ENCODE measurements around the gene C1orf115.
"Not testable (repeated sequence)": the region's sequence is repeated elsewhere in the genome, so short reads cannot be mapped to it uniquely, and the experiment has no call there.

C1orf115 gene

DNA sequence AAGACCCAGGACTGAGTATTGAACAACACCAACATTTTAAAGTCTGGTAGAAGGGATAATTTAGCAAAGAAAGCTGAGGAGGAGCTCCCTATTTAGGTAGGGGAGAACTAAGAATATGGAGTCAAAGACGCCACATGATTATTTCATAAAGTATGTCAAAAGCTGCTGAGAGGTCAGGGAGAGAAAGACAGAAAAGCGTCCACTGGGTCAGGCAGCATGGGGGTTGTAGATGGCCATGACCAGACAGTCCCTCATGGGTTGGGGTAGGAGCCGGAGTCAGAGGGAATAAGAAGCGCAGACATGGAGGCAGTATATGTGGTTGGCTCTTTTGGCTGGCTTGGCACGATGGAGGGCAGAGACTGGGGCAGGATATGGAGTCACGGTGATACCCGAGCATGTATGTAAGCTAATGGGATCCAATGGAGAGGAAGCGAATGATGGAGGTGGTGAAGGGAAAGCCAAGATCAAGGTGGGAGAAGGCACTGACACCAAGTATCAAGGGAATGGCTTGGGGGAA lies 4.8 kb downstream of the C1orf115 start:
- DNase-seq (ENCODE audit: low read depth): no peak

DNA sequence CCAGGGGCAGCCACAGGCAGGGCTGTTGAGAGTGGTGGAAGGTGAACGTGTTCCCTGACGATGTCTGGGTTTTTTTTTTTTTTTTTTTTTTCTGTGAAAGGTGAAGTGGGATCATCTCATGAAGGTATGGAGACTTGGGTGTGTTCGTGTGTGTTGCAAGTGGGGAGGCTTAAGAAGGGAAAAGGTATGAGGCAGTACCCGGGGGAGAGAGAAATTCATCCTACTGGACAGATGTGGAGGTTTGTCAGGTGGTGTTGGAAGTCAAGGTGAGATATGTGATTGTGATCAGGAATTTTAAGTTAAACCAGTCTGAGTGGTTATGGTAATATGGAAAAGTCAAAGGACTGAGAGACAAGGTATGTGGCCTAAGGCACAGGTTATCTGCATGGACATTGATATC lies 5.3 kb downstream of the C1orf115 start:
- no peak for DNase-seq (ENCODE audit: low read depth)

DNA sequence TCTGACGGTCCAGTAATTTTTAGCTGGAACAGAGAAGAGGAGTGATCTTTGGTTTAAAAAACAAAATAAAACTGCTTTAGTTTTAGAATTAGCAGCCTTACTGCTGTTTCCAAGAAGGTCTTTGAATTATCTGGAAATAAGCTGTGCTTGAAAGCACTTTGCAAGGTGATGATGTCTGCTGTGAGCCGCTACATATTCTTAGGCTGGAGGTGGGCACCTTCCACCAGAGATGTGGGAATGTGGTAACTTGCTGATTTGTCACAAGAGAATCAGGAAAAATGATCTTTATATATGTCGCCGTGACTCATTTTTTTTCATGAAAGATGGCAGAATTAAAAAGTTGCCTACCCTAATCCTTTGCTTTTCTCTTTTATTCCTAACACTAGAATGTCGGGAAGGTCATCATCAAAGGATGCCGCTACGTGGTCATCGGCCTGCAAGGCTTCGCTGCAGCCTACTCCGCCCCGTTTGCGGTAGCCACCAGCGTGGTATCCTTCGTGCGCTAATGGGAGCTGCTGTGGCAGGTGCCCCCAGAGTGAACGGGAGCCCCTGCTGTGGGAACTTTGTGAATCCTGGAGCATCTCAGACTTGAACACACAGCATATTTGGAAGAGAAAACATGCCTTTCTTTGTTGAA lies 6.2 kb downstream of the C1orf115 start:
- no peak for DNase-seq (ENCODE audit: low read depth)

DNA sequence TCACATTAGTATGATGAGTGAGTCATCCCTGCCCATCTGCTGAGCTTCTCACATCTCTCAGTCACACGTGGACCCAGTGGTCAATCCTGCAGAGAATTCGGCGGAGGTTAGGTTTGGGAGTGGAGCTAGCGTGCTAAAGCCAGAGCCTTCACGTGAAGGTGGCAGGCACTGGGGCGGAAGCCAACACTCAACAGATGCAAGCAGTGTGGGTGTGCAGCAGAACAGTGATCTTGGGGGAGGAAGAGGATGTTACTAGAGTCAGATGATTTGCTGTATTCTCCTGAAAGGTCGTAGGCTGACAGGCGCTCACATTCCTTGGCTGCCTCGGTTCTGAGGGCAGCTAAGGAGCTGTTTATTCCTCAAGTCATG lies 6.7 kb downstream of the C1orf115 start:
- DNase-seq (ENCODE audit: low read depth): no peak

DNA sequence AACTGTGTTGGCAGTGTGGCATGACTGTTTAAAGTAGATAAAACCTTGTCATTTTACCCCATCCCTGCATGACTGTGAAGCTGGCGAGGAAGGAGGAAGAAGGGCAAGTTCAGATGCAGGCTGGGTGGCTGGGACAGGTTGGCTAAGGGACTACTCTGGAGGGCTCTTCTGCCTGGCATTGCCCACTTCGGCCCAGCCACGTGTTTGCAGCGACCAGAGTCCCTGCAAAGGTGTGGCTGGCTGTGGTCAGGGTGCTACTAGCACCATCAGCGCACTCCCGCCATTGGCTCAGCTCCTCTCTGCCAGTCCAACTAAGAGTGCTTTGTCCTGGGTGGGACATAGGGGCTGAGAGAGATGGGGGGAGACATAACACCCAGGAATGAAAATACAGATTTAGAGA lies 7.2 kb downstream of the C1orf115 start:
- no peak for DNase-seq (ENCODE audit: low read depth)

DNA sequence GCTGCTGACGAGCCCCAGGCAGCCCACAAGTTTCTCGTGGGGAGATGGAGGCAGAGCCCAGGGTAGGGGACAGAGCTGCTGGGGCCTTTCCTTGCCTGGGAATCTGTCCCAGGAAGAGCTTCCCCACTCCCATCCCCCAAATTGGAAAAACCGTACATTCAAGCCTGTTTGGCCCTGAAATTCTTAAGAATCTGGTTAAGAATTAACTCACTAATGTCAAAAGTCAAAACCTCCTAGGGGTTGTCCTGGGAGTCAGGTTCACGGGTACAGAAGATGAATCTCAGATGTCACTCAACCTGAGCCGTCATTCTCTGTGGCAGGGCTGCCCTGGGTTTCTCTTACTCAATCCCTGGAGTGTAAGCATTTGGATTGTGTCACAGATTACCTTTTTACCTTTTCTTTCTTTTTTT lies 8.4 kb downstream of the C1orf115 start:
- no peak for DNase-seq (ENCODE audit: low read depth)

DNA sequence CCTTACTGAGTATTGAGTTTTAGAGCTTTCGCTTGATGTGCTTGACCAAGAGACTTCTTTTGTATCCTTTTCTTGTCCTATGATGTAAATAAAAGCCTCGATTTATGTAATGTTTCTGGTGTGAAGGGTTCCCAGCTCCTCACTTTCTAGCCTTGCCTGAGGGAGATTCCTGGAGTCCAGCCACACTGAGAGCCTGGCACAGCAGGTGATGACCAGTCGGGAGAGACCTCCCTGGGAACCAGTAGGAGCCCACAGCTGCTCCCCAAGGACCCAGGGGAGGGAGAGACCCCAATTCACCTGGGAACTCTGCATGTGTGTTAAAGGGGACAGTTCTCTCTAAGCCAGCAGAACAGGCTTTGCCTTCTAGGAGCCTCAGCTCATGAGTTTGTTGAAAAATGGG lies 8.9 kb downstream of the C1orf115 start:
- no peak for DNase-seq (ENCODE audit: low read depth)

DNA sequence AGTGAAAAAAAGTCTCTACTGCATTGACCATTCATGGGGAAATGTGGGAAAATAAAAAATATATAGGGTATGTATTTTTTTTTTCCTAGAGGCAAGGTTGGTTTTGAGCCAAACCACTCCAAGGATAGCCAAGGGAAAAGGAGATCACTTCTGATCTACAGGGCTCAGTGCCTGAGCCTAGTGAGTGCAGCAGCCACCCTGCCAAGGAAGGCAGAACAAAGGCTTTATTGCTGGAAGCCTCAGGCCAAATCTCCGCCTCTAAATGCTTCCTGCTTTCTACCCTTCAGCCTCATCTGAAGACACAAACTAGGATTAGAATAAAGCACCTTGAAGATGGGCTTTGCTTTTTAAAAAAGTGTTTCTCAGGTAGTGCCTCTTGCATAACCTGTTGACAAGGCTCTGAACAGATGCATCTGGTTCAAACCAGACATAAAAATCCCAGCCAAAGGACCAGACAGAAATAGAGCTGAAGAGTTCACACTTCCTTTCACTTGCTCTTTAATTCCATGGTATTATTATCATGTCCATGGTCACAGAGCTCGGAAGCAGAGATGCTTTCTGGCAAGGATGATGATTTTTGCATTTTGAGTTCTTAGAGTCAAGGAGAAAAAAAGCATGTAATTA lies 10.5 kb downstream of the C1orf115 start:
- no peak for DNase-seq (ENCODE audit: low read depth)

DNA sequence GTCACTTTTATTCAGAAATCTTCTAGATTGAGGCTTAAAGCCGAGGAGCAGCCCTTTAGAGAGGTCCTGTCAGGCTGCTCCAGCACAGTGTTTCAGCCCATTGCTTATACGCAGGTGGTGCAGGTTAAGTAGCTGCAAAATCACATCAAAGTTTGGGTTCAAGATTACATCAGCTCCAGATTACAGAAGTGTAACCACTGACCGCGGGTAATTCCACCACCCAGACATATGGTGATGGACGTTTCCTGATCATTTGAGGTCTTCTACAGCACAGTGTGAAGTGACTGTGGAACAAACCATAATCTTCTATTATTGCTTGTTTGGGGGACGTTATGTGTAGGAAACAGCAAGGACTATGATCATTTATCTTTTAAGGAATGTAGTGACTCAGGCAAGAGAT lies 11.8 kb downstream of the C1orf115 start:
- DNase-seq (ENCODE audit: low read depth): no peak

DNA sequence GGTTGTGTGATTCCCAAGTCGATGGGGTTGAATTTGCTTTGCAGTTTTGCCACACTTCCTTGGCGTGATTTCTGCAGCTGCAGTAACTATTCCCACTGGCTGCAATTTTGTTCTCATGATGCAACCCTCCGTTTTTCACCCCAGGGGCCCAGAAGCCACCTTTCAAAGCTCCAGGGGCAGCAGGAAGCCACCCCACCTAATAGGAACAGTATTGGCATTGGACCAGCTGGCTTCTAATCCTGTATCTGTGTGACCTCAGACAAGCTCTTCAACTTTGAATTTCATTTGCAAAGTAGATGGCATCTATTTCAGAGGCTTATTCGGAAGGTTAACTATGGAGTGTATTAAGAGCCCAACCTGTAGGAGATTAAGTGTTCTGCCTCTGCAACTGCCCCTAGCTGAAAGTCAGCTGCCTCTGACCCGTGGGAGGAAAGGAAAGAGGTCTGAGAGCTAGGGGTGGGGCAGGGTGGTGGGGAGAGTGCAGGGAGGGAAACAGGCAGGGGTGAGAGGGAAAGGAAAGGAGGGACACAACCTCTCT lies 12.6 kb downstream of the C1orf115 start:
- DNase-seq (ENCODE audit: low read depth): no peak

DNA sequence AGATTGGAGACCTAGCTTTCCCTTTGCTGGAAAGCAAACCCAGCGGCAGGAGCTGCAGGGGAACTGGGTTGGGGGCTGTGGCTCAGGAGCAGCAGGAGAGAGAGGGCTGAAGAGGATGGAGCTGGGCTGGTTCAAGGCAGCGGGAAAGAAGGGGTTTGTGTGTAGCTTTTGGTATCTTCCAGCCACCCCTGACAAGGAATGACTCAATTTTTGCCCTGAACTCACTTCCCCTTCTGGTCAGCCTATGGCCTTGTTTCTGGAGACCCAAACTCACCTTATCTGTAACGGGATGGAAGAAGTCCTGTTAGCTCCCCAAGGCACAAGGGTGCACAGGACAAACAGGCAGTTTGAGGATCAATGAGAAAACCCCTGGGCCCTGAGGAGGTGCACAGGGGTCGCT lies 13.1 kb downstream of the C1orf115 start:
- no peak for DNase-seq (ENCODE audit: low read depth)

DNA sequence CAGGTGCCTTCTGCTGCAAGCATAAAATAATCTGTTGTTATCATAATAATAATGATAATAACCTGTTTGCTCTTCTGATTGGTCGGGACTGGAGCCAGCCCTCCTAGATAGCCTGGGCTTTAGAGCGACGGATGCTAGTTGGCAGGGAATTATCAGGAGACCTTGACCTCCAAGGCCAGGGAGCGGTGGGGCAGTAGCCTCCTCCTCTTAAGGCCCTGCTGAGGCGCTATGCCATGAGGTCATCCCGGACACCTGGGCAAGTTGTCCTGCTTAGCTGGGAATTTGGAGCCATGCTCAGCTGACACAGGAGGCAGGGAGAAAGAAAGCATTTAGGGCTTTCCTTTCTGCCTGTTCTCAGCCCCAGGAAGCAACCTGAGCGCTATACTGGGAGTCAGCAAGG lies 15.6 kb downstream of the C1orf115 start:
- DNase-seq (ENCODE audit: low read depth): no peak

DNA sequence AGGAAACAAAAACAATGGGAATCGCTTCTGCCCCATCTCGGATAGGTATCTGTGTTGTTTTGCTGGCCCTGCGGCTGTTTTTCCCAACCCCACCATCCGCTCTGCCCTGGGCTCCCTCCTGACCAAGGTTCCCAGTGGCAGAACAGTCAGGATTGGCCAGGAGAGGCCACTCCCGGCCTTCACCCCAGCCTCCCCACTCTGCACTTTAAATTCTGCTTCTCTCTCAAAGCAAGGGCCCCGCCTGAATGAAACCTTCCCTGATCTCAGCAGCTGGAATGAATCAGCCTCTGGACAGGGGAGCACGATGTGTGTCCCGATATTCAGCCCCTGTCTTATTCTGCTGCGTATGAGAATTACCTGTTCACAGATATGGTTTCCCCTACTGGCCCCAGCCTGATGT lies 16.3 kb downstream of the C1orf115 start:
- DNase-seq (ENCODE audit: low read depth): no peak

DNA sequence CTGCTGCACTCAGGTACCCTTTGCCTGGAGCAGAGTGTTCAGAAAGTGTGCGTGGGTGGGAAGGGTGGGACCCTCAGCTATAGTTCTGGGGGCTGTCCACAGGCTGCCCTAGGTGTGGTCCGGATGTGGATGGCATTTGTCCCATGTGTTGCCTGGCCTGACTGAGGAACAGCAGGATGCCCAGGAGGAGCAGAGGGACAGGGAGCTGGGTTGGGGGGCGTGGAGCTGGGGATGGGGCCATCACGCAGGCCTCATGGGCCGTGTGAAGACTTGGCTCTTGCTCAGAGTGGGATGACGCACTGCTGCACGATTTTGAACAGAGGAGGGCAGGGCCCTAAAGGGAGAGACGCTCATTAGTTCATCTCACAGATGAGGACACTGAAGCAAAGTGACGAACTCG lies 17.0 kb downstream of the C1orf115 start:
- DNase-seq (ENCODE audit: low read depth): no peak

DNA sequence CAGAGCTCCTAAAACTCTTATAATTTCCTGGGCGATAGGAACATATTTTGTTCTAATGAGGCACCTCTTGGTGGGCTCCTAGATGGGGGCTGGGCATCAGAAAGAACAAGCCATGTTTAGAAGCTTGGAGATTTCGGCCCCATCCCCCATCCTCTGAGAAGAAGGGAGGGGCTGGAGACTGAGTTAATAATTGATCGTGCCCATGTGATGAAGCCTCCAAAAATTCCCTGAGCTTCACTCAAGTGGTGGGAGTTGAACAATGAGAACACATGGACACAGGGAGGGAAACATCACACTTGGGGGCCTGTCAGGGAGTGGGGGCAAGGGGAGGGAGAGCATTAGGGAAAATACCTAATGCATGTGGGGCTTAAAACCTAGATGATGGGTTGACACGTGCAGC lies 18.1 kb downstream of the C1orf115 start:
- no peak for DNase-seq (ENCODE audit: low read depth)

DNA sequence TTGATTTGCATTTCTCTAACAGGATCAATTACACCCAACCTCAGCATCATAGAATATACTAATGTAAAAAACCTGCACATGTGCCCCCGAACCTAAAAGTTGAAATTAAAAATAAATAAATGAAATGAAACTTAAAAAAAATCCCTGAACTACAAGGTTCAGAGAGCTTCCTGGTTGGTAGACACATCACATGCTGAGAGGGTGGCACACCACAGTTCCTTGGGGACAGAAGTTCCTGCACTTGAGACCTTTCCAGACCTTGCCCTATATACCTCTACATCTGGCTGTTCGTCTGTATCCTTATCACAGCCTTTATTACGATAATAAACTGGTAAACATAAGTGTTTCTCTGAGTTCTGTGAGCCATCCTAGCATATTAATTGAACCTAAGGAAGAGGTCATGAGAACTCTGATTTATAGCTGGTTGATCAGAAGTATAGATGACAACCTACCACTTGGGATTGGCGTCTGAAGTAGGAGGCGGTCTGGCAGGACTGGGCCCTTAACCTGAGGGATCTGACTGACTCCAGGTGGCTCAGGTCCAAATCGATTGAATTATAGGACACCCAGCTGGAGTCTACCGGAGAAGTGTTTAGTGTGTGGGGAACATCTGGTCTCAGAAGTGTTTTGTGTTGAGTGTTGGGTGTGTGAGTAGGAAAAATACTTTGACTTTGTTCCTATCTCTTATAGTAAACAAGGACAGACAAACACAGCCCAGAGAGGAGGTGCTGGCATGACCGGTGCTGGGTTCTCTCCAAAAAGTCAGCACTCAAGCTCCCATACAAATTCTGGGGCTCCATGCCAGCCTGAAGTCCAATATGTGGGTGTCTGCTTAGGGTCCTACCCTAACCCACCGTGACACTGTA lies 19.0 kb downstream of the C1orf115 start:
- no peak for DNase-seq (ENCODE audit: low read depth)

DNA sequence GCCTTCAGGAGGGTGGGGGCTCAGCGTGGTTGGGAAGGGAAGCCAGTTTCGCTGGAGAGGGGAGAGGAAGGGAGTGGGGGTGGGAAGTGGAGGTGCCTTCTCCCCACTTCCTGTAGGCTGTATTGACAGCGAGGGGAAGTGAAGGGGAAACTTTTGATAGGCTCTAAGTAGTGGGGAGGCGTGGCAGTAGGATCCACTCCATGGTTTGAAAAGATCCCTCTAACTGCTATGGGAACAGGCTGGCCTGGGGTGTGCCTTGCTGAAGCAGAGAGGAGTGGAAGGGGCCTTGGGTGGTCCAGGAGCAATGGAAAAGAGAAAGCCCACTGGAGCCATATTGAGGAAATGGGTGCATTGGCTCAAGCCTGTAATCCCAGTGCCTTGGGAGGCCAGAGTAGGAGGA lies 20.2 kb downstream of the C1orf115 start:
- DNase-seq (ENCODE audit: low read depth): no peak

DNA sequence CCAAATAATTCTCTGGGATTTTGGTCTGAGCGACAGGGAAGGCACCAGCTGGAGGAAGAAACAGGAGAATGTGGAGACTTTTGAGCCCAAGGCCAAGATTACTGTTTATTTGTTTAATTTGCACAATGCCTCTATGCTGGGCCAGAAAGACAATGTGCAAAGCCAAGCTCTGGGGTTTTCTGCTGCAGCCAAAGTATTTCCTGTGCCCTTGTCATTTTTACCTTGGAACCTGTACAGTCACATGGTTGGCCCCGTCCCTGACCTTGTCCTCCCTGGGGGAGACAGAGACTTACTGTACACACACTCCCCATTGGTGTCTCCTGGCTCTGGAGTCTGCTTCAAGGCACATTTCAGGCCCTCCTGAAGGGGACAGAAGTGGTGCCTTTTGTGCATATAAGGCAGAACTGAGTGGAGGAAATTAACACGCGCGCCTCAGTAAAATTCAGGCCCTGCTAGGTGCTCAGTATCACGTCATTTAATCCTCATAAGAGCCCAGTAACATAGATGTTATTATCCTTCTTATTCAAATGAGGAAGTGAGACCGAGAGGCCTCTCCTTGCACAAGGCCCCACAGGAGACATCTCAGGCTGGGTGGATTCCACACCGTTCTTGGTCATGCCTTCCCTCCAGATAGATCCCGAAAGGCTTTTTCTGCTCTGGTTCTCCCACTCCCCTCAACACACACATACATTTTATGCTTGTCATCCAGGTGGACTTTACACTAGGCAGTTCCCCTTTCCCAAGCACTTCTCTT lies 21.1 kb downstream of the C1orf115 start:
- DNase-seq (ENCODE audit: low read depth): no peak

DNA sequence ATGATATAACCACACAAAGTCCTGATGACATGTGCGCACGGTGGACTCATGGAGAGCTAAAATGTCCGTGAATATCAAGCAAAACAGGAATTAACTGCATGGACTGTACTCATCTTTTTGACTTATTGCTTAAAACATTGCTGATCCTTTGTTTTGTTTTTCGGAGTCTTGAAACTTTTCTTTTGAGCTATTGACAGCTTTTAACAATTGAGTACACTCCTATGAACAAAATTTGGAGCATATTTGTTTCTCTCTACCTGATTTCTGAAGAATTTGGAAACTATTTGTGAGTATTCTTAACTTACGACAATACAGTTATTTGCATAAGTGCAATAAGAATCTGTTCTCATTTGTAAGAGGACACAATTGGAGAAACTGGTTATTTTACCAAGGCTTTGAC lies 25.8 kb downstream of the C1orf115 start:
- DNase-seq (ENCODE audit: low read depth): not testable (repeated sequence)

DNA sequence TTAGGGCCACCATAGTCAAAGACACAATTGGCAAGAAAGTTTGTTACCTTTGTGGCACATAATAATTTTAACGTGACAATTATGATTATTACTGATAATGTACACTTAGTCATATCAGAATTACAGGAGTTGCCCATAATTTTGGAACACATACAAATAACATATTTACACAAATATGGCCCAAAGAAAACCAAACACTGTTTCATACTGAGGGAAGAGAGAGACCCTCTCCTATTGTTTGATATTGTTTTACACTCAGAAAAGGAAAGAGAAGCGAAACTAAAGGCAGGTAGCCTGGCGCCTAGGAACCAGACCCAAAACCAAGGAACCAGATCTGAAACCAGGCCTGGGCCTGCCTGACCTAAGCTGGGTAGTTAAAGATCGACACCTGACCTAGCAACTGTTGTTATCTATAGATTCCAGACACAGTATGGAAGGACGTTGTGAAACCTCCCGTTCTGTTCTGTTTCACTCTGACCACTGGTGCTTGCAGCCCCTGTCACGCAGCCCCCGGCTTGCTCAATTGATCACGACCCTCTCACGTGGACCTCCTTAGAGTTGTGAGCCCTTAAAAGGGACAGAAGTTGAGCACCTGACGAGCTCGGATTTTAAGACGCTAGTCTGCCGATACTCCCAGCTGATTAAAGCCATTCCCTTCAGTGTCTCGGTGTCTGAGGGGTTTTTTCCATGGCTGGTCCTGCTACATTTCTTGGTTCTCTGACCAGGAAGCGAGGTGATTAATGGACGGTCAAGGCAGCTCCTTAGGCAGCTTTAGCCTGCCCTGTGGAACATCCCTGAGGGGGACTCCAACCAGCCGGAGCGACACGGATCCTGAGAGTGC lies 27.9 kb downstream of the C1orf115 start:
- no peak for DNase-seq (ENCODE audit: low read depth)

DNA sequence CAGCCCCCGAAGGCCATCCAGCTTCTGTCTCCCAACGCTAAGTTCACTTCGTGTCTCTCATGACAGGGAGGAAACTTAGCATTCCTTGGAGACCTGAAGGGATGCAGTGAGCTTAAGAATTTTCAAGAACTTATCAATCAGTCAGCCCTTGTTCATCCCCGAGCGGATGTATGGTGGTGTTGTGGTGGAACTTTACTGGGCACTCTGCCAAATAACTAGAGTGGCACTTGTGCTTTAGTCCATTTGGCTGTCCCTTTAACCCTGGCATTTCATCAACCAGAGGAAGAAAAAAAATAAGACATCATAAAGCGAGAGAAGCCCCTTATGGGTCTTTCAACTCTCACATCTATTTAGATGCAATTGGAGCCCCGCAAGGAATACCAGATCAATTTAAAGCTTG lies 31.1 kb downstream of the C1orf115 start:
- DNase-seq (ENCODE audit: low read depth): not testable (repeated sequence)

Measured in stimulated activated CD8-positive, alpha-beta memory T cell treated with anti-CD3 and anti-CD28 coated beads, Interleukin-7, amount 100 ng/mL, for 24 hours (primary cell).